CD14-positive monocyte (primary cell): Measurements from ENCODE around the gene CAPN3. TPM values are rescaled to one million over a fixed set of nuclear protein-coding genes. Genes with fewer than 3 reads are reported as not detected.
A peak's percentile ranks its signal among the peaks of the same experiment; 100 is the strongest.

Experiments
- DNase-seq, 3 donors: peaks; one replicate each; pipeline ENCODE4 v3.0.0-alpha.2; 2011 to 2022
- H2AFZ ChIP-seq: 2 replicates; pipeline ENCODE4 v1.6.0; 2012; ENCODE audit warnings: mild to moderate bottlenecking, low read depth, low read length, inconsistent platforms; ENCODE audit not compliant: insufficient read depth, poor library complexity, severe bottlenecking
- H3K27ac ChIP-seq, 2 donors: 1 replicate in 1 of 2; 2 replicates in 1 of 2; pipeline ENCODE4 v1.5.1; 2012 to 2013; ENCODE audit warnings: low read length in 2 of 2, control low read depth in 1 of 2, inconsistent platforms in 1 of 2, low read depth in 1 of 2, mild to moderate bottlenecking in 1 of 2
- H3K27me3 ChIP-seq, 2 donors: one replicate each; pipeline versions ENCODE4 v1.6.0 to v1.6.1; 2011 to 2013; ENCODE audit warnings: low read length in 2 of 2; ENCODE audit not compliant: control insufficient read depth in 2 of 2, insufficient read depth in 2 of 2
- H3K36me3 ChIP-seq, 2 donors: replicated peaks in 1 of 2; 1 replicate in 1 of 2; 2 replicates in 1 of 2; pipeline versions ENCODE4 v1.5.1 to v1.6.1; 2012 to 2013; ENCODE audit warnings: low read length in 2 of 2, control low read depth in 1 of 2, inconsistent platforms in 1 of 2, mild to moderate bottlenecking in 1 of 2; ENCODE audit not compliant: insufficient read depth in 2 of 2, control insufficient read depth in 1 of 2
- H3K4me1 ChIP-seq, 2 donors: 1 replicate in 1 of 2; 2 replicates in 1 of 2; pipeline versions ENCODE4 v1.5.1 to v1.6.1; 2012 to 2013; ENCODE audit warnings: low read length in 2 of 2, control low read depth in 1 of 2, inconsistent platforms in 1 of 2, mild to moderate bottlenecking in 1 of 2, moderate library complexity in 1 of 2; ENCODE audit not compliant: insufficient read depth in 2 of 2, control insufficient read depth in 1 of 2
- H3K4me2 ChIP-seq: replicated peaks from 2 replicates; pipeline ENCODE3; 2012; ENCODE audit warnings: low read length, moderate library complexity, mild to moderate bottlenecking; ENCODE audit not compliant: poor library complexity, severe bottlenecking; ENCODE audit errors: extremely low read depth
- H3K4me3 ChIP-seq, 3 experiments: fragments of 200-600 bp in 1 of 3; sonication (generic) in 1 of 3; replicated peaks in 1 of 3; 1 replicate in 2 of 3; 2 replicates in 1 of 3; pipeline ENCODE4 v1.5.1; 2011 to 2013; ENCODE audit warnings: low read length in 3 of 3, mild to moderate bottlenecking in 3 of 3, control low read depth in 2 of 3, low read depth in 2 of 3, inconsistent platforms in 1 of 3, moderate library complexity in 1 of 3
- H3K79me2 ChIP-seq: 2 replicates; pipeline ENCODE4 v1.6.0; 2012; ENCODE audit warnings: mild to moderate bottlenecking, control low read depth, inconsistent platforms, low read length, moderate library complexity; ENCODE audit not compliant: insufficient read depth
- H3K9ac ChIP-seq: 2 replicates; pipeline ENCODE4 v1.6.0; 2017; ENCODE audit warnings: low read length, mild to moderate bottlenecking; ENCODE audit not compliant: insufficient read depth, poor library complexity, severe bottlenecking
- H3K9me3 ChIP-seq, 2 donors: replicated peaks in 1 of 2; 1 replicate in 1 of 2; 2 replicates in 1 of 2; pipeline versions ENCODE4 v1.5.1 to v1.6.1; 2012 to 2013; ENCODE audit warnings: low read length in 2 of 2, control low read depth in 1 of 2; ENCODE audit not compliant: control insufficient read depth in 1 of 2, insufficient read depth in 1 of 2
- H4K20me1 ChIP-seq: 2 replicates; pipeline ENCODE4 v1.6.0; 2012; ENCODE audit warnings: mild to moderate bottlenecking, low read length, control low read depth, moderate library complexity; ENCODE audit not compliant: insufficient read depth
- H3K27ac Mint-ChIP-seq, 7 donors: one replicate each; pipeline ENCODE4 v1.8.0; 2020; ENCODE audit warnings: mild to moderate bottlenecking in 7 of 7, mixed read lengths in 7 of 7, moderate library complexity in 6 of 7, inconsistent platforms in 2 of 7
- H3K27me3 Mint-ChIP-seq, 3 donors: one replicate each; pipeline ENCODE4 v1.8.0; 2021 to 2022; ENCODE audit warnings: low read depth in 3 of 3, mild to moderate bottlenecking in 3 of 3, mixed read lengths in 3 of 3, moderate library complexity in 3 of 3, inconsistent platforms in 1 of 3
- H3K36me3 Mint-ChIP-seq, 2 donors: one replicate each; pipeline ENCODE4 v1.8.0; 2020; ENCODE audit warnings: mixed read lengths in 2 of 2, inconsistent platforms in 1 of 2, mild to moderate bottlenecking in 1 of 2
- H3K4me1 Mint-ChIP-seq: one replicate; pipeline ENCODE4 v1.8.0; 2020; ENCODE audit warnings: mild to moderate bottlenecking, mixed read lengths
- H3K4me3 Mint-ChIP-seq, 2 donors: one replicate each; pipeline ENCODE4 v1.8.0; 2020; ENCODE audit warnings: mild to moderate bottlenecking in 2 of 2, mixed read lengths in 2 of 2, moderate library complexity in 1 of 2
- H3K9me3 Mint-ChIP-seq, 7 donors: one replicate each; pipeline ENCODE4 v1.8.0; 2020 to 2022; ENCODE audit warnings: mixed read lengths in 7 of 7, mild to moderate bottlenecking in 6 of 7, moderate library complexity in 6 of 7, inconsistent platforms in 2 of 7
- WGBS: methylation state at CpG from one replicate; pipeline ENCODE4 v1.1.5; 2013; ENCODE audit warnings: missing lambda C conversion rate; ENCODE audit not compliant: insufficient coverage; 5-methylcytosine and 5-hydroxymethylcytosine counted together
- intact Hi-C, 2 donors: fragments of 100-400 bp; cut with micrococcal nuclease; formaldehyde crosslinking; loops; one replicate each; pipeline versions ENCODE4 v1.15.0 to v1.15.1; 2023
- polyA plus RNA-seq, 3 donors: library from polyadenylated mRNA; depleted of rRNA in 1 of 3; unstranded in 2 of 3; stranded (reverse) in 1 of 3; fragments of 300-500 nt in 2 of 3; fragments of >200 nt in 1 of 3; fragmentation: Illumina TruSeq in 2 of 3; gene quantifications; 1 replicate in 2 of 3; 2 replicates in 1 of 3; pipeline ENCODE4 v1.2.3, GENCODE V29; 2012 to 2021
- TF ChIP-seq, protein P1 (sequence below): fragments of 200-600 bp; IDR thresholded peaks from one replicate; pipeline ENCODE4 v1.8.0; 2022; ENCODE audit warnings: antibody characterized with exemption, mild to moderate bottlenecking

CAPN3 gene
- polyA plus RNA-seq, 3 donors, result 2.9 to 76.5 (median 3.6) TPM

GRCh38 chr15:42375252-42375651, 16.0 kb downstream of the CAPN3 start:
- H3K27ac ChIP-seq, result no peak overlapping the region
- Mint-ChIP-seq H3K27ac (peak overlapping the region in 1 of 7 donors; percentile 70), H3K9me3 (peaks cover 3 to 8% (median 7%) of the 10 kb centered on the region in 7 donors), H3K4me1 (peaks cover 11% of the 10 kb centered on the region), H3K27me3 (peaks cover 0 to 2% (median 0%) of the 10 kb centered on the region in 3 donors), H3K4me3 (no peak overlapping the region), H3K36me3 (peaks cover 5 to 13% of the 10 kb centered on the region in 2 donors)
- no peaks in the 10 kb centered on the region for H3K27me3 ChIP-seq
- no peaks in the 10 kb centered on the region for H3K79me2 ChIP-seq
- intact Hi-C loops, result no loop called here
- H3K9me3 ChIP-seq, result peaks cover 0 to 5% of the 10 kb centered on the region in 2 donors
- no peak for DNase-seq
- TF ChIP-seq, protein P1, sequence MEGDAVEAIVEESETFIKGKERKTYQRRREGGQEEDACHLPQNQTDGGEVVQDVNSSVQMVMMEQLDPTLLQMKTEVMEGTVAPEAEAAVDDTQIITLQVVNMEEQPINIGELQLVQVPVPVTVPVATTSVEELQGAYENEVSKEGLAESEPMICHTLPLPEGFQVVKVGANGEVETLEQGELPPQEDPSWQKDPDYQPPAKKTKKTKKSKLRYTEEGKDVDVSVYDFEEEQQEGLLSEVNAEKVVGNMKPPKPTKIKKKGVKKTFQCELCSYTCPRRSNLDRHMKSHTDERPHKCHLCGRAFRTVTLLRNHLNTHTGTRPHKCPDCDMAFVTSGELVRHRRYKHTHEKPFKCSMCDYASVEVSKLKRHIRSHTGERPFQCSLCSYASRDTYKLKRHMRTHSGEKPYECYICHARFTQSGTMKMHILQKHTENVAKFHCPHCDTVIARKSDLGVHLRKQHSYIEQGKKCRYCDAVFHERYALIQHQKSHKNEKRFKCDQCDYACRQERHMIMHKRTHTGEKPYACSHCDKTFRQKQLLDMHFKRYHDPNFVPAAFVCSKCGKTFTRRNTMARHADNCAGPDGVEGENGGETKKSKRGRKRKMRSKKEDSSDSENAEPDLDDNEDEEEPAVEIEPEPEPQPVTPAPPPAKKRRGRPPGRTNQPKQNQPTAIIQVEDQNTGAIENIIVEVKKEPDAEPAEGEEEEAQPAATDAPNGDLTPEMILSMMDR, result no peak
- 92% methylated on average over 5 of the region's 5 CpGs for WGBS
- no peaks in the 10 kb centered on the region for H4K20me1 ChIP-seq
- H2AFZ ChIP-seq, result no peak overlapping the region
- no peak overlapping the region for H3K9ac ChIP-seq
- no peak overlapping the region for H3K4me3 ChIP-seq
- peaks cover 0 to 7% of the 10 kb centered on the region in 2 donors for H3K36me3 ChIP-seq
- H3K4me1 ChIP-seq, result peaks cover 7 to 10% of the 10 kb centered on the region in 2 donors
- no peak overlapping the region for H3K4me2 ChIP-seq

GRCh38 chr15:42375941-42376340, 16.6 kb downstream of the CAPN3 start:
- Mint-ChIP-seq H3K27me3 (no peaks in the 10 kb centered on the region), H3K27ac (no peak overlapping the region), H3K36me3 (peaks cover 7 to 13% of the 10 kb centered on the region in 2 donors), H3K9me3 (peaks cover 3 to 8% (median 7%) of the 10 kb centered on the region in 7 donors), H3K4me1 (peaks cover 4% of the 10 kb centered on the region), H3K4me3 (no peak overlapping the region)
- Histone ChIP-seq H3K9me3 (peaks cover 0 to 5% of the 10 kb centered on the region in 2 donors), H4K20me1 (no peaks in the 10 kb centered on the region), H2AFZ (no peak overlapping the region), H3K4me3 (no peak overlapping the region), H3K4me2 (no peak overlapping the region), H3K27me3 (no peaks in the 10 kb centered on the region), H3K9ac (no peak overlapping the region), H3K27ac (no peak overlapping the region), H3K79me2 (no peaks in the 10 kb centered on the region), H3K36me3 (peaks cover 0 to 7% of the 10 kb centered on the region in 2 donors), H3K4me1 (peaks cover under 1 to 3% of the 10 kb centered on the region in 2 donors)
- WGBS, result no CpG with 5 or more reads among the region's 4 CpGs
- TF ChIP-seq, protein P1, result no peak
- intact Hi-C loops, result no loop called here
- DNase-seq, result no peak
